GM20431 (cell line): ENCODE results near the gene HOXA5.

Experiments used
- in situ Hi-C: fragments of 300-500 bp; cut with MseI, MboI; formaldehyde crosslinking; loops from one replicate; pipeline ENCODE4 v1.15.0; 2020; ENCODE audit warnings: low sequenced_read_pairs; ENCODE audit not compliant: unreplicated experiment

Gene HOXA5

DNA sequence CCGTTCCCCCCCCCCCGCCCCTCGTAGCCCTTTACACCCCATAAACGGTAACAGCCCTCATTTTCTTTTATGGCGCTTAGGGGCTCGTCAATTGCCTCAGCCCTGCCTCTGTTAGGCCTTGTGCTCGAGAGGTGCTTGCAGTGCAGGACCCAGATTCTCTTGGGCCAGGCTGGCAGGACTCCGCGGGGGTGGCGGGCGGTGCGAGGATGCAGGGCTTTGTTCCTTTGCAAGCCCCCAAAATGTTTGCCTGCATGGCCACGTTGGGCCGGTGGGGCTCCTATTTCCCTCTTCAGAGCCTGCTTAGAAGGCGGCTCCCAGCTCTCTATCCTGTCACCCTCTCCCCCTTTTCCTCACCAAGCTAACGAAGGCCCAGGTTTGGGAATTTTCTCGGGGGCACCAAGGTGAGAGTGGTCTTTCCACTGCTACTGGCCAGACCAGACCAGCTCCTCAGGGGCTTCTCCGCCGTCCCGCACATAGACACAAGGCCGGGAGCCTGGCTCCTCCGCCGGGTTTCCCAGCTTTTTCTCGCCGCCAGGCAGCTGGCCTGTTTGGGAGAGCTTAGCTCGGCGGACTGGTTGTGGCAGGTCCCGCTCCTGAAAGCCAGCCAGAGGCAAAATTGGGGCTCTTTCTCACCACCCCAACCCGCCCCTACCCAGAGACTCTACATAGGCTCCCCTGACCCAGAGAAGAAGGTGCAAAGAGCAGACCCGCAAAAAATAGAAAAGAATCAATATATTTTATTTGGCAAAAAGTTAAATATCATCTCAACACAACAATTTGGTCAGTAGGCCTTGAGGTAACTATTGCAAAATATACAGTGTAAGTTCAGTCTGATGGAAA lies 18.5 kb upstream of the HOXA5 start:
- in situ Hi-C loops = loop anchor here (25.0 kb wide), 2 partner anchors 775 to 1300 kb away; no protein-coding TSS in a partner anchor

DNA sequence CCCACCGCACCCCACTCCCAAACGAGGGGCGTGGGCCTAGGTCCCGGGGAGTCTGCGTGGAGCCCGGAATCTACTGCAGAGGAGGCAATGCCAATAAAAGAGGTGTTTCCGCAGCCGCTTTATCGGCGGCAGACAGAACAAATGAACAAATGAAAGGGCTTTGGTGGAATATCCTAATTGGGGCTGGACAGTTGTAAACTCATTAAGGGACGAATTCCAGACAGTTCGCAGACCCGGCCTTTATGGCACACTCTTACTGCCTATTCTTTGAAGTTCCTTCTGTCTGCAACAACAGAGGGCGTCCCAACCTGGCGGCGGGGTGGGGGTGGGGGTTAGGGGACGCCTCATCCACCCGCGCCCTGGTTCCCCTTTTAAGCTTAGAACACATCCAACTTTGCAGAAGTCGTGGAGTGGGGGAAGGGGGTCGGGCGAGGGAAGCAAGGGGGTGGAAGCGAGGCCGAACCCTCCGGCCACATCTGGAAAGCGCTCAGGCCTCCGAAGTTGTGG lies 17.8 kb upstream of the HOXA5 start:
- in situ Hi-C loops = loop anchor here (25.0 kb wide), 2 partner anchors 774 to 1299 kb away; no protein-coding TSS in a partner anchor

DNA sequence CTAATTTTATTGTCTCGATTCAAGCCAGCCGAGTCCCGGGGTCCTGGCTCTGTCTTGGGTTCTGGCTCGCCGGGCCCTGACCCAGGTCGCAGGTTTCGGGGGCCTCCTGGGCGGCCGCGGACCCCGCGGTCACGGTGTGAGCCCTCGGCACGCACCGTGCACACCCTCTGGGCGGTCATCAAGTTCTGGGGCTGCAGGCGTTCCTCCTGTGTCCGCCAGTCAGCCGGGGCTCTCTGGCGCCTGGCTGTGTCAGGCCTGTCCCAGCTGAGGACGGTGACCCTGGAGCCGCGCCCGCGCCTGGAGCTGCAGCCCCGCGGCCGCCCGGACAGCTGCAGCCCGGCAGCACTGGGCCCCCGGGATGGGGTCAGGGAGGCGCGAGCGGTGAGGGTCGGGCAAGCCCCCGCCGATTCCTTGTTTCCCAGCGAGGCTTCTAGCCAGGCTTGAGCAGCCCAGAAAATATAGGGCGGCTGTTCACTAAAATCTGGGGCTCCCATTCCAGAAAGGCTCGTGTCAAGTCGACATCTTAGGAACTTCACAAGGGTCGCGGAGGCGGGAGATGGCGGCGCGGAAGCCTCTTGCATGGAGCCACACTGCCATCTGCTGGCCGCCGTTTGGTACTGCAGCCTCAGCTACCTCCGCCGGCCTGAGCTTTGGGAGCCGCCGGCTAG lies 17.2 kb upstream of the HOXA5 start:
- in situ Hi-C loops = loop anchor here (25.0 kb wide), 2 partner anchors 773 to 1298 kb away; no protein-coding TSS in a partner anchor

DNA sequence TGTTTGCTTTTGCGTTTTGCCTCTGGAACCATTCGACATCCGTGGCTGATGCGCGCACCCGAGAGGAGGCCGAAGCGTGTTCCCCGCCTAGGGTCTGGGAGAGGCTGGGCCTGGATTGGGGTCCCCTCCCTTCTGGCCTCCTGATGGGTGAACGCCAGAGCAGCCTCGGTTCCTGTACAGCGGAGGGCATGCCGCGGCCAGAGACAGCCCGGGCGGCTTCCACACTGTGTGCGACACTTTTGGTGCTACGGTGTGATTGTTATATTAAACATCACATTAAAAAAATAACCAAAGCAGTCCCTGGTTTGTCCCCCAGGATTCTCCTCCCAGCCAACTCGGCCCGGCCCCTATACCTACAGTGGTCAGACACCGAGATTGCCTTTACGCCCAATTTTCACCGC lies 16.7 kb upstream of the HOXA5 start:
- in situ Hi-C loops = loop anchor here (25.0 kb wide), 2 partner anchors 773 to 1298 kb away; no protein-coding TSS in a partner anchor

DNA sequence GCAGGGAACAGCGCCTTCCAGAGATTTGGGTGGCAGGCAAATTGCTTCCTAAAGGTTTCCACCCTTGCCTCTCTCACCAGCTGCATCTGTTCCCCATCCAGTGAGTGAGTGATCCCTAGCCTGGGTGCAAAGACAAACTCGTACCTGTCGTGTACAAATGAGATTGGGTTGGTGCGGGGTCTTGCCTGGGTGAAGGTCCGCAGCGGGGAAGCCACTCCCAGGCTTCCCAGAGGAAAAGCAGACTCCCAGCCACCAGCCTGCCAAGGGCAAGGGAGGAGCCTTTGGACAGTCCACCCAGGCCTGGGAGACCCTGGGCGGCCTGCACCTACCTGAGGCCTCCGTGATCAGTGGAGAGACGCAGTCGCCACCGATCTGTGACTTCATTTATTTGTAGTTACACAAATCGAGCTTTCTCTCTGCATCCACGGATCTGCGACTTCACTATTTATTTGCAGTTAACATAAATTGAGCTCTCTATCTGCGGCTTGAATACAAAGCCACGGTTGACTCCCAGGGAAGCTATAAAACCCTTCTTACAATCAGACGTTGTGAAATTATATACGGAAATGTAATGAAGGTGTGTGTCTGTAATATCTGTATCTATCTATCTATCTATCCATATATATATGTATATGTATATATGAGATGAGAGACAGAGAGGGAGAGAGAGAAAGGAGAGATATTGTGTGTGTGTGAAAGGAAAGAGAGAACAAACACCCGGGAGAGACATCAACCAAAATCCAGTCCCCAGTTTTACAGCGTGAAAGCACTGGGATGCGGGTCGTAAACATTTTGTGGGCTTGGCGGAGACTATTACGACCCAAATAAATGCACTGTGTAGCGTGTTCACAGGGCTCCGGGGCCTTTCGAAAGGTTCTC lies 16.0 kb upstream of the HOXA5 start:
- in situ Hi-C loops = loop anchor here (25.0 kb wide), 2 partner anchors 772 to 1297 kb away; no protein-coding TSS in a partner anchor

DNA sequence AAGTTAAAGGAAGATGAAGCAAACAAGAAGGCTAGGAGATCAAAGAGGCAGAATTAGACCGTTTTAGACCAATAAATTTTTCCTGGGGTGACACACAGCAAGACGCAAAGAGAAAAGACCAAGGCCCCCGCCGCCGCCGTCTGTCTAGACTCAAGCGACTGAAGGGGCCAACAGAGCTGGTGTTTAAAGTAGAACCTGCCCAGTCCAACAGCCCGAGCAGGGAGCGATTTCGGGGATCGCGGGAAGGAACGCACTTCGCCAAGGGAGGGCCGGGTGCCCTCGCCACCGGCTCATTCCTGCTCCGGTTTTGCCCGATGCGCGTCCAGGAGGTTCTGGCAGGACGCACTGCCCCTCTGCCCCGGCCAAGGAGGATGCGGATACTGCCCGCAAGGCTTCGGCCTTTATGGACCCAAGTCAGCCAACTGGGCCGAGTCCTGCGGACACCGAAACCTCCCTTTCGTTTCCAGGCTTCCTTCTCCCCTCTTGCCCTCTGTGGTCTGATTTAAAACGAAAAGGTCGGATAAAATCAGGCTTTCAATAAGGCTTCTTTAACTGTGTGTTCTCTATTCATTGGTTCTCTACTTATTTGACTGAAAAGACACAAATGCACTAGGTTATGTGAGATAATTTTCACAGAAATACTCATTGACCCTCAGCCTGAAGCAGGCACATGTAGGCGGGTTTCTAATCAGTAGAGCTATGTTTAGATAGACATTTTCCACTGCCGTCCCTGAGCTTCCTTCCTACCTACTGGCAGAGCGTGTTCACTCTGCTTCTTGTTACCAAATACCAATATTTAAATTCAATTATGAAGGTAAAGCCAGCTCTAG lies 15.2 kb upstream of the HOXA5 start:
- in situ Hi-C loops = loop anchor here (25.0 kb wide), 2 partner anchors 771 to 1296 kb away; no protein-coding TSS in a partner anchor

DNA sequence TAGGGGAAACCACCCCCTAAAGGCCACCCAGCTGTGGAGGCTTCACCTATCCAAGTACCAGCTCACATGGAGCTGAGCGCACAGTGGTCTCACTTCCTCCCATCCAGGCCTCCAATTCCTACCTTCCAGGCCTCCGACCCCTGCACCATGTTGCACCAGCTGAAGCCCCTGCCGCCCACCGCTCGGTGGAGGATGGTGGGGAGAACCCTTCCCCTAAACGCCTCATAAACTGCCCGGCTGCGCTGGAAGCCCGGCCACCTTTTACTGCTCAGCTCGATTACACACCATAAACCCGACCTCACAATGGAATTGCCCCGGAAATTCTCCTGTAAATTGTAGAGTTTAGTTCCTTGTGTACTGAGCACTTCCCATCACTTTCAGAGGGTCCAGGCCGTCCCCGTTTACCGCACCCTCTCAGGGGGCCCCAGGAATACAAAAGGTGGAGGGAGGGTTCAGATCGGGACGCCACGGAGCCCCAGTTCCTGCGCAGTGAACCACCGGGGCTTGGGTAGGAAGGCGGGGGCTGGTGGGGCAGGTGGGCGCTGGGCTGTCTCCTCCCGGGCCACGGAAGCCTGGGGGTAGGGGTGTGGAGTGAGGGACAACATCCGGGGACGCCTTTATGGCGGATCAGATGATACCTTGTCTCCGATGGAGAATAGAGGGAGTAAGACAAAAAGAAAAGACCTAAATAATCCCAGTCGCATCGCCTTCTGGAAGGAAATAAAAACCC lies 14.4 kb upstream of the HOXA5 start:
- in situ Hi-C loops = loop anchor here (25.0 kb wide), 2 partner anchors 771 to 1296 kb away; no protein-coding TSS in a partner anchor

DNA sequence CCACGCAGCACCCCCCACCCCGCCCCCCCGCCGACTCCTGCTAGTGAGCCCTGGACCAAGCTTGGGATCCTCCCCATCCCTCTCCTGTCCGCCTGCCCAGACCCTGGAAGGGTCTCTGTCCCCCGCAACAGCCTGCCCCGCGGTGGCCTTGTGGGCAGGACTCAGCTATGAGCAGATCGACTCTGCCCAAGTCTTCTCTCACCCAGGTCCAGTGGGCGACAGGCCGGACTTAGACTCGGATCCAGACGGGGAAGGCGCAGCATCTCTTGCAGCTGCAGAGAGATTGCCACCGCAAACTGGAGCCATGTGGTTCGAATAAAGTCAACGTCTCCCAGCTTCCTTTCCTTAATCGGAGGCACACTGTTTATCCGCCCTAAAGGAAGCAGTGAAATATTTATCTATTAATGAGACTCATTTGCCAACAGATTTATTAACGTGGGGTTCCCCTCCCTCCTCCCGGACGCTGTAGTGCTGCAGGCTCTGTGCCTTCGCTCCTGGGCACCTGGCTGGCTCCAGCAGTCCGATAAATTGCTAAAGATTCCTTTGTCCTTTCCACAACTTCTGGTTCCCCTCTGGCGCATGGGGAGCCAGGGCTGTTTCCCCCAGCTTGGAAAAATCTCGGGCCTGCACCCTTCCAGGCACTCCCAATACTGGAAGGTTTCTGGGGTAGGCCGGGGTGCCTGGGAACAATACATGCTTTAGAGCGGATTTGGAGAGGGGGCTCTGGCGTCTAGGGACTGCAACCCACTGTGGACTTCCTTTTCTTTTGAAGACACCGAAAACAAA lies 13.6 kb upstream of the HOXA5 start:
- in situ Hi-C loops = loop anchor here (25.0 kb wide), 2 partner anchors 770 to 1295 kb away; no protein-coding TSS in a partner anchor

DNA sequence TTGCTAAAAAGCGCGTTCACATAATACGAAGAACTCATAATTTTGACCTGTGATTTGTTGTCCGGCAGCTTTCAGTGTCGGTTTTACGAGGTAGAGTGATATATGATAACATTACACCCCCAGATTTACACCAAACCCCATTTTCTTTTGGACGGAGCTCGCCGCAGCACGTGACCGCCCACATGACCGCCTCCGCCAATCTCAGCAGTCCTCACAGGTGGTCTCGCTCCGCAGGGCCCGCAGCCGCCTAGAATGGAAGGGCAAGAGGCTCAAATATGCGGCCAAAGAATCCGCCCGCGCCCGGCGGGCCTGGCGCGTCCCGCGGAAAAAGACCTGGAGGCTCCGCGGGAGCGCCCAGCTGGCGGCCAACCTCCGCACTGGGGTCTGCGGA lies 13.0 kb upstream of the HOXA5 start, which contains the start of gene HOXA7:
HOXA7 (minus strand) TSS at position 168 of the 391 bp plus-strand sequence; CDS start at position 38, 130 bp downstream.
- in situ Hi-C loops = loop anchor here (25.0 kb wide), 2 partner anchors 769 to 1294 kb away; no protein-coding TSS in a partner anchor

DNA sequence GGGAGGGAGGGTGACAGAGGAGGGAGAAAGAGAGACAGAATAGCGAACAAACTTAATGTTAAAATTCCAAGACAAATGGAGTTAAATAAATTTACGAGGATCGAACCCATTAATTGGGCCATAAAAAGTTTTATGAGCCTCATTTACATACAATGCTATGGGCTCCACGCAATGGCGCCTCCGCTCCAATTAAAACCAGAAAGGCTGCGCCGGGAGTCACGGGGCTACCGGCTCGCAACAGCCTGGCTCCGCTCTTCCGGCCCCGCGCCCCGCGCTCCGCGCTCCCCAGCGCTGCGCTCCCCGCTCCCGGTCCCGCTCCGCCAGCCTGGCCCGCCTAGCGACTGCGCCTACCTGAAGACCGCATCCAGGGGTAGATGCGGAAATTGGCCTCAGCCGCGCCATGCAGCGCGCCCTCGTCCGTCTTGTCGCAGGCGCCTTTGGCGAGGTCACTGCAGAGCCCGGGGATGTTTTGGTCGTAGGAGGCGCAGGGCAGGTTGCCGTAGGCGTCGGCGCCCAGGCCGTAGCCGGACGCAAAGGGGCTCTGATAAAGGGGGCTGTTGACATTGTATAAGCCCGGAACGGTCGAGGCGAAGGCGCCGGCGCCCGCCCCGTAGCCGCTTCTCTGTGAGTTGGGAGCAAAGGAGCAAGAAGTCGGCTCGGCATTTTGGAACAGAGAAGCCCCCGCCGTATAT lies 12.5 kb upstream of the HOXA5 start:
- in situ Hi-C loops = loop anchor here (25.0 kb wide), 2 partner anchors 769 to 1294 kb away; no protein-coding TSS in a partner anchor

DNA sequence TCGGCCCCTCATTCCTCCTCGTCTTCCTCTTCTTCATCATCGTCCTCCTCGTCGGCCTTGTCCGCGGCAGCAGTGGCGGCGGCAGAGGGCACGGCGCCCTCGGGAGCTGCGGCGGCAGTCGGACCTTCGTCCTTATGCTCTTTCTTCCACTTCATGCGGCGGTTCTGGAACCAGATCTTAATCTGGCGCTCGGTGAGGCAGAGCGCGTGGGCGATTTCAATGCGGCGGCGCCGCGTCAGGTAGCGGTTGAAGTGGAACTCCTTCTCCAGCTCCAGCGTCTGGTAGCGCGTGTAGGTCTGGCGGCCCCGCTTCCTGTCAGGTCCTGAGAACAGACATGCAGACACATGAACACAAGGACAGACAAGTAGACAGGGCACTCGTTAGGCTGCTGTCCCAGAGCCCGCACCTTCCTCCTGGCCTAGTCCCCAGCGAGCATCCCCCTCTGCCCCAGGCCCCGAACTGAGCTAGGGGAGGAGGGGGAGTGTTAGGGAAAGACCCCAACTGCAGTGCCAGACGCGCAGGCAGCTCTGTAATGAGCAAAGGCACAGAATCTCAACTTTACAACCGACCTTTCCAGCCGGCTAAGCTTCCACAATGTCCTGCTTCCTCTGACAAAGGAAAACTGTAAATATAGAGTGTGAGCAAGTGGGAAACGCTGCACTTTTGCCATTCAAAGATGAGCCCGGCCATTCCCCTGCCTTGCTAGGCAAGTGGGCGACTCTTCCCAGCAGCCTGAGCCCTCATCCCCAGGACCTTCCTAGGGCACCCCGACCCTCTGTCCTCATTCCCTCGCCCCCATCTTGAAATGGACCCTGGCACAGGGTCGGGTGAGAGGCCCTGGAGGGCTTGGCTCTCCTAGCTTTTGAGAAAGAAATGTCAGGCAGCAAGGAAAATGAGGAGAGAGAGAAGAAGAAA lies 11.7 kb upstream of the HOXA5 start:
- in situ Hi-C loops = loop anchor here (25.0 kb wide), 2 partner anchors 768 to 1293 kb away; no protein-coding TSS in a partner anchor

DNA sequence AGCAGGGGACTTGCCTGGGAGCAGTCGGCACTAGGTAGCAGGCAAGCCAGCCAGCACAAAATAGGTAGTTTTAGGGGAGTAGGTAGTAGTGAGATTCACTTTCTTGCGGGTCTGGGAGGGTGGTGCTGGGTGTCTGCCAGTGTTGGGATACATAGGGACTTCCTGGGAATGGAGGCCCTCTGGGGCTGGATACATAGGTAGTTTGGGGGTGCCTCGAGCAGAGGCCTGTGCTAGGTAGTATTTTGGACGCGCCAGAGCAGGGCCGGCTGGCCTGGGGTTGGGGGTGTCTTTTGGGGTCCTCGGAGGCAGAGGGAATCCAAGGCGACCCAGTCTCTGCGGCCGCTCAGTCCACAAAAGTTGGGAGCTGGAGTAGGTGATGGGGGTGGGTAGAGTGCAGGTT lies 10.9 kb upstream of the HOXA5 start:
- in situ Hi-C loops = loop anchor here (25.0 kb wide), 2 partner anchors 767 to 1292 kb away; no protein-coding TSS in a partner anchor

DNA sequence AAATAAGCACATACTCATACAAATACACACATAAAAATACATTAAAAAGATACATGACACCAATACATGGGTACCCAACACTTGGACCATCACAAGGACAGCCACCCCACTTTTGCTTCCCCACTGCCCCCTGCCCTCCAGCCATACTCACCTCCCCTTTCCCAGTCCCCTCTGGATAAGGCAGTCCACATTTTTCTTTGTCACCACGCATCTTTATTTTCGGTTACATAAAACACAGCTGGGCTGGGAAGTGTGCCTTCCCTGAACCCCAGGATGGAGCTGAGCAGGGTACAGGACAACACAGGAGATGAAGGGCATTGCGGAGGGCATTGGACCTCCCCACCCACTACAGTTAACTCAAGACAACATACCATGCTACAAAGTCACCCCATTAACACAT lies 10.0 kb upstream of the HOXA5 start:
- in situ Hi-C loops = loop anchor here (25.0 kb wide), 2 partner anchors 766 to 1291 kb away; no protein-coding TSS in a partner anchor

DNA sequence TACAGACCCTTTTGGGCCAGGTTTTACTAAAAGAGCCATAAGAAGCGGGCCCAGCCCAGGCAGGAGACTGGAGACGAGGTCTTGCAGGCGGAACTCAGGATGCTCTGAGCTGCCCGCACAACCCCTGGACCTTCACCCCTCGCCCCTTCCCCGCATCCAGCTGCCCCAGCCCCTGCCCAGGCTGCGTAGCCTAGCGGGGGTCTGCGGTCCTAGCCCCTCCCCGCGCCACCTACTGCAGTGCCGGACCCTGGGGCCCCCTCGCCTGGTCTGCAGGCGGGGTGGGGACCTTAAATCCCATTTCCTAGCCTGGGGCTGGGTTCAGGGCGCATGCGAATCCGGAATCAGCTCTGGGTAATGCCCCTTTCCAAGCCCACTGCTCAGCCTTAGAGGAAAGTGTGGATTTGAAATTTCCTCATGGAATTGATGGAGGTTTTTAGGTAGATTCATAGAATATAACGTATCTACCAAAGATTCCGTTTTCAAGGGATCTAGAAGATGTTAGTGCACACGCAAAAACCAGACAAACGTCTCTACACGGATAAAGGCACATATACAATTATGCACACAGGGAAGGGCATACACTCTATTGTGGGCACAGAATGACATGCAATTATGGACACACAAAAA lies 9.4 kb upstream of the HOXA5 start:
- in situ Hi-C loops = loop anchor here (25.0 kb wide), 2 partner anchors 766 to 1291 kb away; no protein-coding TSS in a partner anchor
